GM19397 (cell line): ENCODE measurements around the gene MRPL12.

Experiments
- ATAC-seq: cut with Tn5 transposase; IDR thresholded peaks from one replicate; pipeline ENCODE4 v1.9.1; 2021; ENCODE audit warnings: mild to moderate bottlenecking, moderate library complexity; ENCODE audit not compliant: unreplicated experiment

The MRPL12 gene

GRCh38 chr17:81700353-81701287, 2.5 kb upstream of the MRPL12 start:
- no peak for ATAC-seq

GRCh38 chr17:81701288-81702071, 1.7 kb upstream of the MRPL12 start:
- no peak for ATAC-seq

- peak; percentile 17 for ATAC-seq
These were observed 834 bp downstream of the MRPL12 start for GRCh38 chr17:81703747-81704654.

GRCh38 chr17:81705518-81706231, 2.5 kb downstream of the MRPL12 start:
- ATAC-seq, result no peak

GRCh38 chr17:81706232-81706611, 3.1 kb downstream of the MRPL12 start:
- no peak for ATAC-seq

GRCh38 chr17:81706757-81707624, 3.8 kb downstream of the MRPL12 start:
- no peak for ATAC-seq

- ATAC-seq, result no peak
These were observed 4.8 kb downstream of the MRPL12 start for GRCh38 chr17:81707725-81708646.

- no peak for ATAC-seq
These were observed 5.6 kb downstream of the MRPL12 start for GRCh38 chr17:81708739-81709185.

- no peak for ATAC-seq
These were observed 7.5 kb downstream of the MRPL12 start for GRCh38 chr17:81710514-81711308.

- ATAC-seq, result peak; percentile 77
These were observed 8.8 kb downstream of the MRPL12 start, which contains the start of gene SLC25A10 for GRCh38 chr17:81711814-81712467. SLC25A10 (plus strand) TSS chr17:81712284; CDS start chr17:81712427, 143 bp downstream.

GRCh38 chr17:81712468-81713003, 9.4 kb downstream of the MRPL12 start:
- ATAC-seq, result peak; percentile 8

GRCh38 chr17:81713004-81713555, 9.9 kb downstream of the MRPL12 start:
- no peak for ATAC-seq

- ATAC-seq, result no peak
These were observed 10.6 kb downstream of the MRPL12 start for GRCh38 chr17:81713556-81714411.

GRCh38 chr17:81714412-81715106, 11.4 kb downstream of the MRPL12 start:
- ATAC-seq, result no peak
